Gastrocnemius medialis (tissue), 4 donors: Measurements from ENCODE around the gene HBD.

Source experiments
- CTCF ChIP-seq, 5 experiments: fragments of 450-650 bp in 3 of 5; fragments of 200-600 bp in 2 of 5; sonication (generic) in 2 of 5; IDR thresholded peaks in 4 of 5; conservative IDR thresholded peaks in 1 of 5; 1 replicate in 4 of 5; 2 replicates in 1 of 5; pipeline ENCODE4 v1.5.1; 2016 to 2019; ENCODE audit warnings: antibody characterized with exemption in 5 of 5, mild to moderate bottlenecking in 3 of 5, moderate library complexity in 3 of 5
- POLR2A ChIP-seq, 2 donors: fragments of 450-650 bp; IDR thresholded peaks; one replicate each; pipeline ENCODE4 v1.6.1; 2017; ENCODE audit warnings: antibody characterized with exemption in 2 of 2, mild to moderate bottlenecking in 2 of 2, moderate library complexity in 2 of 2

GRCh38 chr11:5274395-5274794 is 40.1 kb upstream of the HBD start:
- TF ChIP-seq CTCF (IDR thresholded peaks at IDR 0.05 in 4 of 5, conservative IDR thresholded peaks at IDR 0.05 in 1 of 5) (no peak), POLR2A (IDR thresholded peaks at IDR 0.05) (no peak)
